ENCODE measurements around the gene CHRNA4.

DNA sequence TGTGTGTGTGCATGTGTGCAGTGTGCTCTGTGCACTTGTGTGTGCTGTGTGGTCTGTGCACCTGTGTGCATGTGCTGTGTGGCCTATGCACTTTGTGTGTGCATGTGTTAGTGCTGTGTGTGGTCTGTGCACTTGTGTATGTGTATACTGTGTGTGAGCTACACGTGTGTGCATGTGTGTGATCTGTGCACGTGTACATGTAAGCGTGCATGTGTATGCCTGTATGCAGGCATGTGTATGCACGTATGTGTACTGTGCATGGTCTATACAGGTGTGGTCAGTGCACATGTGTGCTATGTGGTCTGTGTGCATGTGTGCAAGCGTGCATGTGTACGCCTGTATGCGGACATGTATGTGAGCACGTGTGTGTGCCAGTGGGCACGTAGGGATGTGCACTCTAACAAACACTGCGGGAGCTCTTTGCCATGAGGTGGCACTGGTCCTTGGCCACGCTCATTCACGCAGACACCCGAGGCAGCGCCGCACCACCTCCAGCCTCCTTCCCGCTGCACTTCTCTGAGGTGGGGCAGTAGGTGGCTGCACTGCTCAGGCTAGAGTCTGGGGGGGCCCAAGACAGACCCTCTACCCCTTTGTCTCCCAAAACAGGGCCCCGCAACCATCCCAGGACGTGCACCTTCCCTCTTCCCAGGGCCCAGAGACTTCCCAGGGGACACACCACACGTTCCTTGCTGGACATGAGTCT is 42.4 kb upstream of the CHRNA4 start:
- TF ChIP-seq ZNF384 (IDR thresholded peaks at IDR 0.05) (no peak), BHLHE40 (IDR thresholded peaks at IDR 0.05; ENCODE audit: borderline replicate concordance) (no peak), SP1 (IDR thresholded peaks at IDR 0.05) (no peak), FOXM1 (IDR thresholded peaks at IDR 0.05; ENCODE audit: borderline replicate concordance) (no peak), LEF1 (IDR thresholded peaks at IDR 0.05; ENCODE audit: borderline replicate concordance) (no peak), FOXA1 (IDR thresholded peaks at IDR 0.05) (no peak), TARDBP (IDR thresholded peaks at IDR 0.05) (no peak), L3MBTL2 (conservative IDR thresholded peaks at IDR 0.05) (no peak), HDGF (IDR thresholded peaks at IDR 0.05; ENCODE audit: borderline replicate concordance) (no peak), NFRKB (IDR thresholded peaks at IDR 0.05) (no peak), FOXK2 (IDR thresholded peaks at IDR 0.05) (no peak), CTBP1 (IDR thresholded peaks at IDR 0.05; ENCODE audit: borderline replicate concordance) (no peak), SUZ12 (IDR thresholded peaks at IDR 0.05) (no peak)
